ENCODE data around the gene DAB1.

DAB1 gene

DNA sequence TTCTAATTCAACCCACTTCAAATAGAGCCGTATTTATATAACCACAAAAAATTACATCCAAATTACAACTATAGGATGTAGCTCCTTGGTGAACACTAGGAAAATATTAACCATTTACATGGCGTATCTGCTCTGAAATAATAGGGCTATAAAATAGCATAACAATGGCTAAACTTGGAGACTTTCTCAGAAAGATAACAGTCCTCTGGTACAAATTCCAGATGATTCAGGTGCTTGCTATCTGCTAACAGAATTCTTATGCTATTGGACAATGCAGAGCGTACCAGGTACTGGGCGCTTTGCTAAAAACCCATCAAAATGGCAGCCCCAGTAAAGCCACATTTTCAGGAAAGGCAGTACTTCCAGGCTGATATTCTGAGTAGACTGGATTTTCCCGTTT is 248.4 kb downstream of the DAB1 start:
- ATAC-seq (ENCODE audit: low read depth) (no peak), DNase-seq (ENCODE audit: low spot score) (no peak)
- Histone ChIP-seq H3K27ac (ENCODE audit: poor library complexity, severe bottlenecking) (no peak overlapping the region), H3K4me3 (ENCODE audit: severe bottlenecking) (no peak overlapping the region), H3K27me3 (ENCODE audit: insufficient read depth, poor library complexity, severe bottlenecking) (no peaks in the 10 kb centered on the region), H3K36me3 (ENCODE audit: low read depth) (no peaks in the 10 kb centered on the region), H3K9me3 (ENCODE audit: severe bottlenecking) (no peaks in the 10 kb centered on the region), H3K4me1 (ENCODE audit: insufficient read depth, poor library complexity, severe bottlenecking) (no peaks in the 10 kb centered on the region)
- TF ChIP-seq, protein P1, sequence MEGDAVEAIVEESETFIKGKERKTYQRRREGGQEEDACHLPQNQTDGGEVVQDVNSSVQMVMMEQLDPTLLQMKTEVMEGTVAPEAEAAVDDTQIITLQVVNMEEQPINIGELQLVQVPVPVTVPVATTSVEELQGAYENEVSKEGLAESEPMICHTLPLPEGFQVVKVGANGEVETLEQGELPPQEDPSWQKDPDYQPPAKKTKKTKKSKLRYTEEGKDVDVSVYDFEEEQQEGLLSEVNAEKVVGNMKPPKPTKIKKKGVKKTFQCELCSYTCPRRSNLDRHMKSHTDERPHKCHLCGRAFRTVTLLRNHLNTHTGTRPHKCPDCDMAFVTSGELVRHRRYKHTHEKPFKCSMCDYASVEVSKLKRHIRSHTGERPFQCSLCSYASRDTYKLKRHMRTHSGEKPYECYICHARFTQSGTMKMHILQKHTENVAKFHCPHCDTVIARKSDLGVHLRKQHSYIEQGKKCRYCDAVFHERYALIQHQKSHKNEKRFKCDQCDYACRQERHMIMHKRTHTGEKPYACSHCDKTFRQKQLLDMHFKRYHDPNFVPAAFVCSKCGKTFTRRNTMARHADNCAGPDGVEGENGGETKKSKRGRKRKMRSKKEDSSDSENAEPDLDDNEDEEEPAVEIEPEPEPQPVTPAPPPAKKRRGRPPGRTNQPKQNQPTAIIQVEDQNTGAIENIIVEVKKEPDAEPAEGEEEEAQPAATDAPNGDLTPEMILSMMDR (IDR thresholded peaks at IDR 0.05; ENCODE audit: poor library complexity, severe bottlenecking), result no peak

DNA sequence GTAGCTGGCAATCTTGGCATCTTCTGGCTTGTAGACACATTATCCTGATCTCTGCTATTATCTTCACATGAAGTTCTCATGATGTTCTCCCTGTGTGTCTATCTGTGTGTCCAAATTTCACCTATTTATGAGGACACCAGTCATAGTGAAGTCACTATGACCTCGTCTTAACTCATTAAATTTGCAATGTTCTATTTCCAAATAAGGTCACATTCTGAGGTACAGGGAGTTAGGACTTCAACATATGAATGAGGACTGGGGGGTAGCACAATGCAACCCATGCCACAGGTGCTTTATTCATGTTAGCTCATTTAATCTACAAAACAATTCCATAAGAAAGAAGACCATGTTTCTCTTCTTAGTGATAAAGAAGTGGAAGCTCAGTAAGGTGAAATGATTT is 251.8 kb downstream of the DAB1 start:
- DNase-seq (ENCODE audit: low spot score) (no peak), ATAC-seq (ENCODE audit: low read depth) (no peak)
- Histone ChIP-seq H3K27me3 (ENCODE audit: insufficient read depth, poor library complexity, severe bottlenecking) (no peaks in the 10 kb centered on the region), H3K9me3 (ENCODE audit: severe bottlenecking) (no peaks in the 10 kb centered on the region), H3K4me3 (ENCODE audit: severe bottlenecking) (no peak overlapping the region), H3K36me3 (ENCODE audit: low read depth) (no peaks in the 10 kb centered on the region), H3K27ac (ENCODE audit: poor library complexity, severe bottlenecking) (no peak overlapping the region), H3K4me1 (ENCODE audit: insufficient read depth, poor library complexity, severe bottlenecking) (no peaks in the 10 kb centered on the region)
- TF ChIP-seq, protein P1 (IDR thresholded peaks at IDR 0.05; ENCODE audit: poor library complexity, severe bottlenecking), result no peak

DNA sequence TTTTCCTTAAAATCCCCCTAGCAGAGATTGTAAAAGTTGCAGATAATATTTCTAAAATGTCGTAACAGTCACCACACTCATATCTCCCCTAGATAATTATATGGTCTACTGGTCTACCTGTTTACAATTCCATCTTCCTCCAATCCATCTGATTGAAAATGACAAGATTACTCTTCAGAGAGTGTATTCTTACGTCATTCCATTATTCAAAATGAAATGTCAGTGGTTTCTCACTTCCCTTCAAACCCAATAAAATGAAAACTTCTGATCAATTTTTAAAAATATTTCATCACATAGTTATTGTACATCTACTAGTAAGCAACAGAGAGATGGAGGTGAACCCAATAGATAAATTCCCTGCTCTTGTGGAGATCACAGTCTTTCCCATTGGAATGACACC is 255.9 kb downstream of the DAB1 start:
- no peak for ATAC-seq (ENCODE audit: low read depth)
- TF ChIP-seq, protein P1 (IDR thresholded peaks at IDR 0.05; ENCODE audit: poor library complexity, severe bottlenecking), result no peak
- Histone ChIP-seq H3K9me3 (ENCODE audit: severe bottlenecking) (no peaks in the 10 kb centered on the region), H3K4me1 (ENCODE audit: insufficient read depth, poor library complexity, severe bottlenecking) (no peaks in the 10 kb centered on the region), H3K4me3 (ENCODE audit: severe bottlenecking) (no peak overlapping the region), H3K27me3 (ENCODE audit: insufficient read depth, poor library complexity, severe bottlenecking) (no peaks in the 10 kb centered on the region), H3K27ac (ENCODE audit: poor library complexity, severe bottlenecking) (no peak overlapping the region), H3K36me3 (ENCODE audit: low read depth) (no peaks in the 10 kb centered on the region)
- no peak for DNase-seq (ENCODE audit: low spot score)

DNA sequence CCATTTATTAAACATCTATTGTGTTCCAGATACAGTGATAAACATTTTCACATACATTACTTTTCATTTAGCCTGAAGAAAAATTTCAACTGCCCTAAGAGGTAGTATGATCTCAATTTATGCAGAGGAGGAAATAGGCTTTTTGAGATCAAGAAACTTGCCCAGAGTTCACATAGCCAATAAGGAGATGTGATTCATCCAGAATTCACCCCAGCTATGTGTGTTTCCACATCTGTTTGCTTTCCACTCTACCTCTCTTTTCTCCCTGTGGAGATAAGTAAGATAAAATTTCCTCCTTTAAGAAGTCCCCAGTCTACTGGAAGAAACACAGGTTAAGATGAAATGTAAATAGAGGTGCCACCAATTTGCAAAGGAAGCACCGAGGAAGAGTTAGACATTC is 258.3 kb downstream of the DAB1 start:
- ATAC-seq (ENCODE audit: low read depth) (no peak), DNase-seq (ENCODE audit: low spot score) (no peak)
- no peaks in the 10 kb centered on the region for H3K4me1 ChIP-seq (ENCODE audit: insufficient read depth, poor library complexity, severe bottlenecking)
- H3K27ac ChIP-seq (ENCODE audit: poor library complexity, severe bottlenecking), result no peak overlapping the region
- H3K9me3 ChIP-seq (ENCODE audit: severe bottlenecking), result no peaks in the 10 kb centered on the region
- TF ChIP-seq, protein P1 (IDR thresholded peaks at IDR 0.05; ENCODE audit: poor library complexity, severe bottlenecking), result no peak
- H3K27me3 ChIP-seq (ENCODE audit: insufficient read depth, poor library complexity, severe bottlenecking), result no peaks in the 10 kb centered on the region
- no peaks in the 10 kb centered on the region for H3K36me3 ChIP-seq (ENCODE audit: low read depth)
- H3K4me3 ChIP-seq (ENCODE audit: severe bottlenecking), result no peak overlapping the region

DNA sequence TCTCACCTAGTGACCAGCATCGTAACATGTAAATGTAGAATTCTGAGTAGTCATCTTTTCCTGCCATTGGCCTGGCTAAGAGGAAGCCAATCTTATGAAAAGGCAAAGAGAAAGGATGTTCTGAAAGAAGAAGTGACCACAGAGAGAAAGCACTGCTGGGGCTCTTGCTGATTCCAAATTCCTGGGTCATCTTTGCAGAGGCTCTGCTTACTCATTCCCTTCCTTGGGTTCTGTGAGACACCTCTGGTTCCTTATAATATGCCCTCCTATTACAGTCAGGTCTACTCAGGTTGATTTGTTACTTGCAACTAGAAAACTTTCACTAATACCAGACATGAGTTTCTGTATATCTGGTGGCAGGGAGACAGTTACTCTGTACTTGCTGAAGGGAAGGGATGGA is 259.3 kb downstream of the DAB1 start:
- no peaks in the 10 kb centered on the region for H3K27me3 ChIP-seq (ENCODE audit: insufficient read depth, poor library complexity, severe bottlenecking)
- no peak for DNase-seq (ENCODE audit: low spot score)
- no peak for ATAC-seq (ENCODE audit: low read depth)
- no peaks in the 10 kb centered on the region for H3K4me1 ChIP-seq (ENCODE audit: insufficient read depth, poor library complexity, severe bottlenecking)
- no peaks in the 10 kb centered on the region for H3K9me3 ChIP-seq (ENCODE audit: severe bottlenecking)
- no peak overlapping the region for H3K27ac ChIP-seq (ENCODE audit: poor library complexity, severe bottlenecking)
- TF ChIP-seq, protein P1 (IDR thresholded peaks at IDR 0.05; ENCODE audit: poor library complexity, severe bottlenecking), result no peak
- H3K4me3 ChIP-seq (ENCODE audit: severe bottlenecking), result no peak overlapping the region
- no peaks in the 10 kb centered on the region for H3K36me3 ChIP-seq (ENCODE audit: low read depth)
